SW480 (cell line): ENCODE measurements around the gene QSOX1.
A peak's percentile ranks its signal among the peaks of the same experiment; 100 is the strongest.

Source experiments
- DNase-seq: peaks from one replicate; pipeline ENCODE4 v3.0.0-alpha.2; 2016; ENCODE audit warnings: low spot score

Gene QSOX1

GRCh38 chr1:180213401-180214170 lies 58.9 kb downstream of the QSOX1 start:
- no peak for DNase-seq

- DNase-seq: no peak
Measured at GRCh38 chr1:180215856-180216625, 61.4 kb downstream of the QSOX1 start.

- no peak for DNase-seq
Measured at GRCh38 chr1:180217006-180217405, 62.3 kb downstream of the QSOX1 start.

DNA sequence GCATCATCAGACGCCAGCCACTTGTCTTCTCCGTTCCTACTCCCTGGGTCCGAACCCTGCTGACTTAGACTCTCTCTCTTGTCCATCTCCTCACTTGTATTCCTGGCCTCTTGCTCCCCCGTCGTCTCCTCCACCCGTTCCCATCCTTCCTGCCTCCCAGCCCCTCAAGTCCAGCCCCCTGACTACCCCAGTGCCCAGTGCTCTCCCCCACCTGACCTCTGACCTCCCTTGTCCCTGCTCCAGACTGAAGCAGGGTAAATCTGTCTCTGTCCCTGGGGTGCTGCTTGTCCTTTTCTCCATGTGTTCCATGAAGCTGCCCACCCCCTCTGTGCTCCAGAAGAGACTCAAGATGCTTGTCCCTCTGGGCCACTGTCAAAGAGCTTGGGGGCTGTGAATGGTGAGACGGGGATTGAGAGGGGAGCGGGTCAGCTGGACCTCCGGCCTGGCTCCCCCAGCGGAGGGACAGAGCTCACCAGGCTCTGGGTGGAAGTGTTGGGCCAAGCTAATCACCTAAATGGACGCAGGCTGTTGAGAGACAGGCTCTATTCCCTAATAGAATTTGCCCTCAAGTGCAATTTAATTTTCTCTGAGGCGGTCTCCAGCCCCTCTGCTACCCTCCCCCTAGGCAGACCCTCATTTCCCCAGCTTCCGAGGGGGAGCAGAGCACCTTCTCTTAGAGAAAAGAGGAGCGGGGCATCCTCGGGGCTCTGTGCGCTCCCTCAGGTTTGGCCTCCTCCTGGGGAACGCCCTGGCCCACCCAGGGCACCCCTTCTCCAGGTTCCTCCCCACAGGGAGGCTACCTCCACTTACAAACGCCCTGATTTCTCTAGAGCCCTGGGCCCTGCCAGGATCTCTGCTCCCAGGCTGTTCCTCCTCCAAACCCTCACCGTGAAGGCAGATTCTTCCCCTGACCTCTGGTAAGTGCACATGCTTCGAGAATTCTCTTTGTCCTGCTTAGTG lies 64.4 kb downstream of the QSOX1 start:
- DNase-seq: no peak

- DNase-seq: no peak
Measured at GRCh38 chr1:180219776-180220175, 65.1 kb downstream of the QSOX1 start.

GRCh38 chr1:180221462-180221861 lies 66.8 kb downstream of the QSOX1 start:
- DNase-seq: no peak

DNA sequence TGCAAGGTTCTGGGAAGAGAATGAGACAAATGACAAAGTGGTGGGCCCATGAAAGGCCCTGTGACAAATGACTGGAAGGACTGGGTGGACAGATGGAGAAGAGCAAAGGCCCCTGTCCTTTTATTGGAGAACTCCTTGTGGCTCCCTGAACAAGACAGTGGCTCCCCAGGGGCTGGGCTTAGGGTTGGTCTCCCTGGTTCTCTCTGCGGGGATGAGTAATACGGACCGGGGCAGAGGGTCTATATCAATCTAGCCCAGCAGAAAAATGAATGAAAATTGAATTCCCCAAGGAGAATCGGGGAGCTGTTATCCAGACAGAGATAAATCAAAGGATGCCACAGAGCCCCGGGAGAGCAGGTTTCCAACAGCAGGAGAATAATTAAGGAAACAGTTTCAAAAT lies 70.2 kb downstream of the QSOX1 start:
- DNase-seq: no peak

GRCh38 chr1:180225403-180225802 lies 70.7 kb downstream of the QSOX1 start:
- no peak for DNase-seq

- no peak for DNase-seq
Measured at GRCh38 chr1:180227861-180228647, 73.4 kb downstream of the QSOX1 start.

DNA sequence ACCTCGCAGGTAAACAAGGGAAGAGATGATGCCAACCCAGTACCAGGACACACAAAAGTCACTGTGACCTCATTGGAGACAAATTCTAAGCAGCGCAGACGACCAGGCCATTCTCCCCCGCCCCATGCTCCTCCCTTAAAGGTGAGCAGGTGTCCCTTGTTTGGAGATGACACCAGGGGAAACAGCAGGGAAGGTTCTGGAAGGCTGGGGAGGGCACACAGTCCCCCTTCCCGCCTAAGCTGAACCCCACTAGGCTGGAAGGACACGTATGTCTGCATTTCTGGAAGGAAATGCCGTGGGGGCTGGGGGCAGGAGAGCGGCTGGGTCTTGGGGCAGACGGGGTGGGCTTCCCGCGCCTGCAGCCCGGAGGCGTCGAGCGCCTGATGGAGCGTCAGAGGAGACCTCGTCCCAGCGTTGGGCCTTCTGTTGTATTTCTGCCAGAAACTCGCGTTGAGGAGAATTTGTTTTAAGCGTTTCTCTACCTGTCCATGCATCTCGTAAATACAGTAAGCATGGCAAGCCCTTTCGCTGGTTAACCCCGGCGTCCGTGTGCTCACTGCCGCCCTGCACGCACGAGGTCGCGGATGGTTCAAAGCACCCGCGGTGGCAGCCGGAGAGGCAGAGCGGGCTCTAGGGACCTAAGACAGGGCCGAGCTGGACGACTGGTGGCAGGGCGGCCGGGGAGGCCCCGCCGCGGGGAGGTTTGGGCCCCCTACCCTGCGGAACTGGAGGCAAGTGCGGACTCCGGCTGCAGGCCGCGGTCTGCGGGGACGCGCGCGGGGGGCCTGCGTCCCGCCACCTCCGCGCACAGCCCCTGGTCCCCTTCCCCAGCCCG lies 74.2 kb downstream of the QSOX1 start:
- no peak for DNase-seq

DNA sequence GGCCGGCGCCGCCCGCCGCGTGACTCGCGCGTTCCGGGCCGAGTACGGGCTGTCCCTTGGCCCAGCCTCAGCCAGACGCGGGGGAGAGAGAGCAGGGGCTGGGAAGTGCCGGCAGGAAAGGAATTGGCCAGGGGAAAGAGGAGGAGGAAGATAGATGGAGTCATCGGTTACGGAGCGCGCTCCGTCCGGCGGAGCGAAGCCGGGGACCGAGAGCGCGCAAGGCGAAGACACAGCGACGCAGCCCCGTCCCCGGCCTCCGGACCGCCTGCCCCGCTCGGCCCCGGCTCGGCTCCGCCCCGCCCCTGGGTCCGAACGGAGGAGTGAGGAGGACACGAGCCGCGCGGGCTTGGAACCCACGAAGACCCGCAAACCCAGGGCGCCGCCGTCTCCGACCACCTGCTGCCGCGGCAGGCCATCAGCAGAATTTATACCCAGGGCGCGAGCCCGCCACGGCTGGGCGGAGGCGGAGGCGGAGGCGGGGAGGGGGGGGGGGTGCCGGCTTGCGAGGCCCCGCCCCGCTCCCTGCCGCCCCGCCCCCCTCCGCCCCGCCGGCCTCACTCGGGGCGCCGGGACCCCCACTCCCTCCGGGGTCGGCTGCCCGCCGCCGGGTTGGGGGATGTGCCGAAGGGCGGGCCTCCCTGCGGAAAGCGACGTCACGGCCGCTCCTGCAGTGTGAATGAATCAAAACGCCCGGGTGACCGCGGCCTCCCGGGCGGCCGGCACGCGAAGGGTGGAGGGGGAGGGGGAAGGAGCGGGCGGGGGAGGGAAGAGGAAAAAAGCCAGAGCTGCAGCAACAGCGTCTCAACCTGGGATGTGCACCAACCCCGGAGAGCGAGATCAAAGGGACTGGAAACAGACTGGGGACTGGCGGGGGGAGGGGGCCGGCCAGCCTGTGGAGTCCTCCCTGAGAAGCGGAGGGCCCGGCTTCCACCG lies 75.1 kb downstream of the QSOX1 start, which contains the start of gene LHX4:
TSS of gene LHX4 (plus strand) at position 782 of the 933 bp plus-strand sequence. CDS start 266 bp downstream, outside the sequence.
- peak; percentile 78 for DNase-seq

DNA sequence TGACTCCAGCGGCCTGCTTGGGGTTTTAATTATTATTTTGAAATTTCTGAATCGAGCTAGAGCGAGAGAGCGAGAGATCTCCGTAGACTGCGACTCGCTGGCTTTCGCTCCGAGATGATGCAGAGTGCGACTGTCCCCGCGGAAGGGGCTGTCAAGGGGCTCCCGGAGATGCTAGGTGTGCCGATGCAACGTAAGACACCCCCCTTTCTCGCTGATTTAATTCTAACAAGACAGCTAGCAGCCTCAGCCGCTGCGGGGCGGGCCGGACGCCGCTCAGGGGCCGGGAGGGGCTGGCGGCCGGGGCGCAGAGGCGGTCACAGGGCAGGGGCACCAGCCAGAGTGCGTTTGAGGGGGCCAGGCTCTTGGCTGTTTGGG lies 75.7 kb downstream of the QSOX1 start:
- DNase-seq: no peak

GRCh38 chr1:180230791-180231505 lies 76.3 kb downstream of the QSOX1 start:
- no peak for DNase-seq

DNA sequence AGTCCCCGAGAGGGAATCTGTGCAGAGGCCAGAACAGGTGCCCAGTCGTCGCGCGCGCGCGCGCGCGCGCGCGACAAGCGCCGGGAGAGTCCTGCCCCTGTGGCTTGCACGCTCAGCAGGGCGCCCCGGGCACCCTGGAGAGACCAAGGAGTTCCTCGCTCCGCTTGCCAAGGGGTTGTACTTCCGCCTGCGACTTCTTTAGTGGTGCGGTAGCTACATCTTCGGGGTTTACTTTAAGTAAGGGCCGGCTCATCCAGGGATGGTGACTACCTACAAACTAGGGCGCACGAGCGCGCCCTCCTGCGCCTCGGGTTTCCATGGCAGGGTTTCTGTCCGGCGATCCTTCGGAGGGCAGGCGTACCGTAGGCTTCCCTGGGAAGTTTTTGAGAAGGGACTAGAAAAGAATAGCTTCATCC lies 76.8 kb downstream of the QSOX1 start:
- peak; percentile 76 for DNase-seq

GRCh38 chr1:180231936-180232335 lies 77.3 kb downstream of the QSOX1 start:
- DNase-seq: no peak

DNA sequence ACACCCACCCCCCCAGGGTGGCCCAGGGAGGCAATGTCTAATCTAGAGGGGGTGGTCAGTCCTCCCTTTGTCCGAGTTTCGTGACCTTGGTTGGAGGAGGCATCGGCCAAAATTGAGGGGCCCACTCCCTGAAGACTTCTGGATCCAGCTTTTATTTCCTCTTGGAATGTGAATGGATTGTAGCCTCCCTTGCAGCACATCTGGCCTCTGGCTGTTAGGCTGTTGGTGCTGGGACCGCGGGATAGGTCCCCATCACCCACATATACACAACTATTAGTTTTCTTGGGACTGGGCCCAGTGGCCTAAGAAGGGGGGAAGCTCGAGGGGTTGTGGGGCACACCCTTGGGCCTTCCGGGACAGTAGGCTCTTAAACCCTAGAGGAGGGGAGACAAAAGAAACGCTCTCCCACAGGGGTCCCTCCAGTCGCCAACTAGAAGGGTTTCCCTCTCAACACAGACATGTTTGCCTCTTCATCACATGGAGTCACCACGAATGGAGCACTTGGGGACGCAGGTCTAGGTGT lies 77.9 kb downstream of the QSOX1 start:
- no peak for DNase-seq

- no peak for DNase-seq
Measured at GRCh38 chr1:180233191-180234011, 78.7 kb downstream of the QSOX1 start.
